ENCODE data around the gene SLC7A5.

SLC7A5 gene

GRCh38 chr16:87847785-87848675, 21.3 kb downstream of the SLC7A5 start:
- peaks cover 8% of the 10 kb centered on the region; the same call in 1 of the 2 replicates for H3K36me3 ChIP-seq (ENCODE audit: insufficient read depth)
- H3K4me3 ChIP-seq (IDR thresholded peaks at IDR 0.05; ENCODE audit: insufficient read depth, low read depth, low read length): no peak overlapping the region
- no peak overlapping the region for H3K4me2 ChIP-seq
- no peaks in the 10 kb centered on the region for H3K27me3 ChIP-seq (ENCODE audit: insufficient read depth, low read depth)
- H2AFZ ChIP-seq (ENCODE audit: low read depth): no peak overlapping the region
- TF ChIP-seq, protein P1, sequence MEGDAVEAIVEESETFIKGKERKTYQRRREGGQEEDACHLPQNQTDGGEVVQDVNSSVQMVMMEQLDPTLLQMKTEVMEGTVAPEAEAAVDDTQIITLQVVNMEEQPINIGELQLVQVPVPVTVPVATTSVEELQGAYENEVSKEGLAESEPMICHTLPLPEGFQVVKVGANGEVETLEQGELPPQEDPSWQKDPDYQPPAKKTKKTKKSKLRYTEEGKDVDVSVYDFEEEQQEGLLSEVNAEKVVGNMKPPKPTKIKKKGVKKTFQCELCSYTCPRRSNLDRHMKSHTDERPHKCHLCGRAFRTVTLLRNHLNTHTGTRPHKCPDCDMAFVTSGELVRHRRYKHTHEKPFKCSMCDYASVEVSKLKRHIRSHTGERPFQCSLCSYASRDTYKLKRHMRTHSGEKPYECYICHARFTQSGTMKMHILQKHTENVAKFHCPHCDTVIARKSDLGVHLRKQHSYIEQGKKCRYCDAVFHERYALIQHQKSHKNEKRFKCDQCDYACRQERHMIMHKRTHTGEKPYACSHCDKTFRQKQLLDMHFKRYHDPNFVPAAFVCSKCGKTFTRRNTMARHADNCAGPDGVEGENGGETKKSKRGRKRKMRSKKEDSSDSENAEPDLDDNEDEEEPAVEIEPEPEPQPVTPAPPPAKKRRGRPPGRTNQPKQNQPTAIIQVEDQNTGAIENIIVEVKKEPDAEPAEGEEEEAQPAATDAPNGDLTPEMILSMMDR (conservative IDR thresholded peaks at IDR 0.05; ENCODE audit: low read depth, low read length): no peak
- no peak overlapping the region for H3K27ac ChIP-seq
- H3K9ac ChIP-seq: no peak overlapping the region
- peaks cover 90% of the 10 kb centered on the region for H3K79me2 ChIP-seq (ENCODE audit: insufficient read depth, low read depth)
- H3K4me1 ChIP-seq (ENCODE audit: low read depth, poor library complexity, severe bottlenecking): peaks cover 4% of the 10 kb centered on the region
- H4K20me1 ChIP-seq (ENCODE audit: insufficient read depth): peaks cover 41% of the 10 kb centered on the region; the same call in 1 of the 2 replicates

DNA sequence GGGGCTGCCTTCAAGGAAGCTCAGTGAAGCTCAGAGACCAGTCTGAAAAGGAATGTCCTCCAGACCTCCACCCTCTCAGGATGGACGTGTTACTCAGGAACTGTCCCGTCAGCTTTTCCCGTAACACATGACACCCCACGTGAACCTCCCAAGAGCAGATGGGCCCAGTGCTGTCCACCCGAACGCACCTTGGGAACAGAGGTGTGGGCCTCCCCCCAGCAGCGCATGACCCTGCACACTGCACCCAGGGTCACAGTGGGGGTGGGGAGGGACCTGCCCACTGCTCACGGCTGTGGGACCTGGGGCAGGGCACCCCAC, 21.9 kb downstream of the SLC7A5 start:
- Histone ChIP-seq H3K27ac (no peak overlapping the region), H3K4me1 (ENCODE audit: low read depth, poor library complexity, severe bottlenecking) (no peaks in the 10 kb centered on the region), H4K20me1 (ENCODE audit: insufficient read depth) (peaks cover 37% of the 10 kb centered on the region; the same call in 1 of the 2 replicates), H3K4me3 (IDR thresholded peaks at IDR 0.05; ENCODE audit: insufficient read depth, low read depth, low read length) (no peak overlapping the region), H3K9ac (no peak overlapping the region), H3K4me2 (no peak overlapping the region), H2AFZ (ENCODE audit: low read depth) (no peak overlapping the region), H3K79me2 (ENCODE audit: insufficient read depth, low read depth) (peaks cover 88% of the 10 kb centered on the region), H3K36me3 (ENCODE audit: insufficient read depth) (peaks cover 8% of the 10 kb centered on the region; the same call in 1 of the 2 replicates), H3K27me3 (ENCODE audit: insufficient read depth, low read depth) (no peaks in the 10 kb centered on the region)
- TF ChIP-seq, protein P1 (conservative IDR thresholded peaks at IDR 0.05; ENCODE audit: low read depth, low read length): no peak

- Histone ChIP-seq H3K79me2 (ENCODE audit: insufficient read depth, low read depth) (peaks cover 86% of the 10 kb centered on the region), H3K4me3 (IDR thresholded peaks at IDR 0.05; ENCODE audit: insufficient read depth, low read depth, low read length) (no peak overlapping the region), H3K27ac (no peak overlapping the region), H4K20me1 (ENCODE audit: insufficient read depth) (peaks cover 41% of the 10 kb centered on the region; the same call in 1 of the 2 replicates), H3K36me3 (ENCODE audit: insufficient read depth) (peaks cover 8% of the 10 kb centered on the region; the same call in 1 of the 2 replicates), H3K27me3 (ENCODE audit: insufficient read depth, low read depth) (no peaks in the 10 kb centered on the region), H3K4me1 (ENCODE audit: low read depth, poor library complexity, severe bottlenecking) (no peaks in the 10 kb centered on the region), H3K4me2 (no peak overlapping the region), H2AFZ (ENCODE audit: low read depth) (no peak overlapping the region), H3K9ac (no peak overlapping the region)
- TF ChIP-seq, protein P1 (conservative IDR thresholded peaks at IDR 0.05; ENCODE audit: low read depth, low read length): no peak
These were observed 22.4 kb downstream of the SLC7A5 start for GRCh38 chr16:87846705-87847466.

- no peak overlapping the region for H2AFZ ChIP-seq (ENCODE audit: low read depth)
- peaks cover 86% of the 10 kb centered on the region for H3K79me2 ChIP-seq (ENCODE audit: insufficient read depth, low read depth)
- no peaks in the 10 kb centered on the region for H3K27me3 ChIP-seq (ENCODE audit: insufficient read depth, low read depth)
- TF ChIP-seq, protein P1 (conservative IDR thresholded peaks at IDR 0.05; ENCODE audit: low read depth, low read length): no peak
- no peak overlapping the region for H3K9ac ChIP-seq
- no peak overlapping the region for H3K4me3 ChIP-seq (IDR thresholded peaks at IDR 0.05; ENCODE audit: insufficient read depth, low read depth, low read length)
- peaks cover 5% of the 10 kb centered on the region; the same call in 1 of the 2 replicates for H3K36me3 ChIP-seq (ENCODE audit: insufficient read depth)
- no peak overlapping the region for H3K4me2 ChIP-seq
- H3K27ac ChIP-seq: no peak overlapping the region
- H3K4me1 ChIP-seq (ENCODE audit: low read depth, poor library complexity, severe bottlenecking): no peaks in the 10 kb centered on the region
- peaks cover 49% of the 10 kb centered on the region; the same call in 1 of the 2 replicates for H4K20me1 ChIP-seq (ENCODE audit: insufficient read depth)
These were observed 23.3 kb downstream of the SLC7A5 start for GRCh38 chr16:87845807-87846619.

All from KMS-11 (cell line).